HFFc6 (cell line): Measurements from ENCODE around the gene NBAS. TPM values are rescaled to one million over a fixed set of nuclear protein-coding genes. Genes with fewer than 3 reads are reported as not detected.

Source experiments
- DNase-seq: peaks from one replicate; pipeline ENCODE4 v3.0.0-alpha.2; 2018
- H3K27ac Mint-ChIP-seq: 2 replicates; pipeline ENCODE4 v1.8.0; 2020; ENCODE audit warnings: mild to moderate bottlenecking, mixed read lengths
- H3K27me3 Mint-ChIP-seq: 2 replicates; pipeline ENCODE4 v1.8.0; 2021; ENCODE audit warnings: mild to moderate bottlenecking, moderate library complexity, mixed read lengths; ENCODE audit not compliant: insufficient read depth
- H3K36me3 Mint-ChIP-seq: 2 replicates; pipeline ENCODE4 v1.8.0; 2021; ENCODE audit warnings: low read depth, mixed read lengths
- H3K4me1 Mint-ChIP-seq: 2 replicates; pipeline ENCODE4 v1.8.0; 2020; ENCODE audit warnings: low read depth, mixed read lengths
- H3K4me3 Mint-ChIP-seq: 2 replicates; pipeline ENCODE4 v1.8.0; 2020; ENCODE audit warnings: mild to moderate bottlenecking, moderate library complexity, mixed read lengths
- H3K9me3 Mint-ChIP-seq: 2 replicates; pipeline ENCODE4 v1.8.0; 2020; ENCODE audit warnings: mild to moderate bottlenecking, mixed read lengths
- total RNA-seq, 6 experiments: library from RNA; stranded (reverse); fragmentation: NEBNext Ultra II Directional; extraction: Animal tissue kit (Norgen Biotek cat#: 25700); gene quantifications; 2 replicates in 1 of 6; 3 replicates in 5 of 6; pipeline ENCODE4 v1.2.3, GENCODE V29; 2021
- TF ChIP-seq, protein P1 (sequence below): fragments of 200-600 bp; sonication (generic); IDR thresholded peaks from 2 replicates; pipeline ENCODE4 v1.5.0; 2021; ENCODE audit warnings: antibody characterized with exemption, mild to moderate bottlenecking

The NBAS gene
- total RNA-seq, 6 experiments from 2014 or later, result 43.5 to 54.0 (median 52.2) TPM

DNA sequence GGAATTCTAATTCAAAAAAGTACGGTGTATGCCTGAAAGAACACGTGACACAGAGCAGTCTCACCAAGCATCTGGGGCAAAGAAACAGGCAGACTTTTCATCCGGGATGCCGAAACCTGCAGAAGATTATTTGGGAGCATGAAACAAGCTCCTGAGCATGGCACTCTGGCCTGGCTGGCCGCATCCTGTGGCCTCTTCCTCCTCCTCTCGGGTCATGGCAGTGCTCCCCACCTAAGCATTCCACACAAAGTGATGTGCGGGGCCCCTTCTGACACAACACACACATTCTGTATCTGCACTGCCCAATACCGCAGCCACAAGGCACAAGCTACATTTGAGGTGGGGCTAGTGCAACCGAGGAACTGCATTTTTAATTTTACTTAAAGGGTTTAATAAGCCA lies 380.8 kb downstream of the NBAS start:
- H3K27me3 Mint-ChIP-seq, result no peaks in the 10 kb centered on the region; the same call in 1 of the 2 replicates
- DNase-seq, result no peak
- no peak overlapping the region for H3K27ac Mint-ChIP-seq
- H3K4me3 Mint-ChIP-seq, result no peak overlapping the region
- peaks cover 20% of the 10 kb centered on the region for H3K4me1 Mint-ChIP-seq
- TF ChIP-seq, protein P1, sequence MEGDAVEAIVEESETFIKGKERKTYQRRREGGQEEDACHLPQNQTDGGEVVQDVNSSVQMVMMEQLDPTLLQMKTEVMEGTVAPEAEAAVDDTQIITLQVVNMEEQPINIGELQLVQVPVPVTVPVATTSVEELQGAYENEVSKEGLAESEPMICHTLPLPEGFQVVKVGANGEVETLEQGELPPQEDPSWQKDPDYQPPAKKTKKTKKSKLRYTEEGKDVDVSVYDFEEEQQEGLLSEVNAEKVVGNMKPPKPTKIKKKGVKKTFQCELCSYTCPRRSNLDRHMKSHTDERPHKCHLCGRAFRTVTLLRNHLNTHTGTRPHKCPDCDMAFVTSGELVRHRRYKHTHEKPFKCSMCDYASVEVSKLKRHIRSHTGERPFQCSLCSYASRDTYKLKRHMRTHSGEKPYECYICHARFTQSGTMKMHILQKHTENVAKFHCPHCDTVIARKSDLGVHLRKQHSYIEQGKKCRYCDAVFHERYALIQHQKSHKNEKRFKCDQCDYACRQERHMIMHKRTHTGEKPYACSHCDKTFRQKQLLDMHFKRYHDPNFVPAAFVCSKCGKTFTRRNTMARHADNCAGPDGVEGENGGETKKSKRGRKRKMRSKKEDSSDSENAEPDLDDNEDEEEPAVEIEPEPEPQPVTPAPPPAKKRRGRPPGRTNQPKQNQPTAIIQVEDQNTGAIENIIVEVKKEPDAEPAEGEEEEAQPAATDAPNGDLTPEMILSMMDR, result no peak
- H3K9me3 Mint-ChIP-seq, result no peaks in the 10 kb centered on the region
- H3K36me3 Mint-ChIP-seq, result peaks cover 16% of the 10 kb centered on the region

DNA sequence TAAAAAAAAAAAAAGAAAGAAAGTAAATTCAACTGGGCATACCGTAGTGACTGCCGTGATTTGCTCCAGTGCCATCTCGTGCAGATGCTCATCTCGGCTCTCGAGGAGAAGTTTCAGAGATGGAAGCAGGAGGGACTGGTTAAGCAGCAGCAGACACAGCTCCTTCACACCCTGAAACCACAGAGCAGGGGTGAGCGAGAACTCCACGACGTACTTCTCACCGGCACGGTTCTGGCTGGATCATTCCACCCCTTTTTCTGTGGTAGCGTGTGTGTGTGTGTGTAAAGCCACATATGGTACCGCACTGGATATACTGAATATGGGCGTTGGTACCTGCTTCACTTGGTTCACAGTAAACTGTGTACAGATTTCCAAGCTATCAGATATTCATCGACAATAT lies 382.2 kb downstream of the NBAS start:
- Mint-ChIP-seq H3K27ac (no peak overlapping the region), H3K36me3 (peaks cover 20% of the 10 kb centered on the region), H3K9me3 (no peaks in the 10 kb centered on the region), H3K4me1 (peaks cover 20% of the 10 kb centered on the region), H3K27me3 (no peaks in the 10 kb centered on the region; the same call in 1 of the 2 replicates), H3K4me3 (no peak overlapping the region)
- TF ChIP-seq, protein P1, result no peak
- DNase-seq, result no peak

DNA sequence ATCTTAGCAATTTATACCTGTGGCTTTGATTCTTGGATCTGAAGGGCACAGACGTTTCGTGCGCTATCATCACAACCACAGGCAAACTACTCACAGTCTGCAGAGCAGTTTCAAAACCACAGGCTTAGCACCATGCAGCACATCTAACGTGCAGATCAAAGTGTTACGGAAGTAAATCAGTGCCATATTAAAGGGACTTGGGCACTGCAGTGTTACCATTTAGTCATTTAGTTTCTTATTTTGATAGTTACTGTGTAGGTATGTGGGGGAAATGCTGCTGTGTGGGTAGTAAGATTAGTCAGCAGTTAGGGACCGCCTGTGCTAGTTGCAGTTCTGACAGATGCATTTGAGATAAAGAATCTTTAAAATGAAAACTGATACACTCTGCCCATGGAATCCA lies 384.0 kb downstream of the NBAS start:
- DNase-seq, result peak; percentile 35
- H3K4me3 Mint-ChIP-seq, result peak overlapping the region; percentile 28; the same call in 1 of the 2 replicates
- peak overlapping the region; percentile 22 for H3K27ac Mint-ChIP-seq

DNA sequence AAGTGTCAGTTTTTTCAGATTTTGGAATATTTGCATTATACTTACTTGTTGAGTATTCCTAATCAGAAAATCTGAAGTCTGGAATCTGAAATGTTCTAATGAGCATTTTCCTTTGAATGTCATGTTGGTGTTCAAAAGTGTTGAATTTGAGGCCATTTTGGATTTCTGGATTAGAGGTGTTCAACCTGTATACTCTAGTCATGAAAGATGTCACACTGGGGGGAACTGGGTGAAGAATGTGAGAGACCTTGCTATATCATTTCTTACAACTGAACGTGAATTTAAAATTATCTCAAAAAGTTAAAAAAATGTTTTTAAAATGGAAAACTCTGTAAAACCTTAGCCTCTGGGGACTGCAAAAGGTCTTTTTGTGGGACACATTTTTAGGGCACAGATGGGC lies 384.5 kb downstream of the NBAS start:
- peaks cover 20% of the 10 kb centered on the region for H3K4me1 Mint-ChIP-seq
- peaks cover 24% of the 10 kb centered on the region for H3K36me3 Mint-ChIP-seq
- peak overlapping the region; percentile 22 for H3K27ac Mint-ChIP-seq
- TF ChIP-seq, protein P1, result no peak
- no peak for DNase-seq
- peak overlapping the region; percentile 28; the same call in 1 of the 2 replicates for H3K4me3 Mint-ChIP-seq
- H3K9me3 Mint-ChIP-seq, result no peaks in the 10 kb centered on the region
- no peaks in the 10 kb centered on the region; the same call in 1 of the 2 replicates for H3K27me3 Mint-ChIP-seq

More for the DNA sequence above, 384.0 kb downstream of the NBAS start:
- H3K4me1 Mint-ChIP-seq, result peaks cover 20% of the 10 kb centered on the region
- no peaks in the 10 kb centered on the region for H3K9me3 Mint-ChIP-seq
- H3K36me3 Mint-ChIP-seq, result peaks cover 24% of the 10 kb centered on the region
- H3K27me3 Mint-ChIP-seq, result no peaks in the 10 kb centered on the region; the same call in 1 of the 2 replicates
- TF ChIP-seq, protein P1, result no peak

DNA sequence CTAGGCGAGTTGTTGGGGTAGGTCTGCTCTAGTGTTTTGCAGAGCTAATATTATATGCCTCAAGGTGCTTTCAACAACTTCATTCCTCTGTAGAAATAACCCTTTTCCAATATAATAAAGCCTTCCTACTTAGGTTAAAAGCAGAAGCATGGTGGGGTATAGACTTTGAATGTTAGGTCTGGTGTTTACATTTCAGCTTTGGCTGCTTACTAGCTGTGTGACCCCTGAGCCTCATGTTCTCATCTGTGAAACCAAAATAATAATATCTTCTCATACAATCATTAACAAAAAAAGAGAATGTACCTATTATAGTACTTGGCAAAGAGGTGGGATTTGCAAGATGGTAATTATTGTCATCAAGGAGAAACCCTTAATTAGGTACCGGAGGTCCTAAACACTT lies 386.6 kb downstream of the NBAS start:
- DNase-seq, result no peak
- TF ChIP-seq, protein P1, result no peak
- Mint-ChIP-seq H3K4me1 (peaks cover 39% of the 10 kb centered on the region), H3K4me3 (no peak overlapping the region), H3K9me3 (no peaks in the 10 kb centered on the region), H3K27me3 (no peaks in the 10 kb centered on the region), H3K36me3 (peaks cover 24% of the 10 kb centered on the region), H3K27ac (no peak overlapping the region)

DNA sequence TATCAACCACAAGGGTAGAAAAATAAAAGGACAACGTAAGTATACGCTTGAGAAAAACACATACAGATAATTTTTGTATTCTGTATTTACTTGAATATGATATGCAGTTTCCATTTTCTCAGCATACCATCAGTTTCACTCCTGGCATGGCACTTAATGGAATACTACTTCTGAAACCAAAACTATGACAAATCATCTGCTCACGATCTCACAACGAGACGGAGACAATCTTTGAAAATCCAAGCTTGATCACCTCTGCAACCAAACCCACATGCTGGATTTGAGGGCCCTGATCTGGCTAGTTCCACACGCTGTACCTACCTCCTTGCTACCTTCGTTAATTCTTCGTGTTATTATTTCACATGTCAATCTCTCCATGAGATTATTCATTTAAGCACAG lies 387.6 kb downstream of the NBAS start:
- no peak for DNase-seq
- Mint-ChIP-seq H3K4me3 (no peak overlapping the region), H3K9me3 (no peaks in the 10 kb centered on the region), H3K4me1 (peaks cover 48% of the 10 kb centered on the region), H3K27me3 (no peaks in the 10 kb centered on the region), H3K36me3 (peaks cover 30% of the 10 kb centered on the region), H3K27ac (no peak overlapping the region)
- TF ChIP-seq, protein P1, result no peak
